ENCODE results near the gene ANKAR.
"Not testable (repeated sequence)": the region's sequence is repeated elsewhere in the genome, so short reads cannot be mapped to it uniquely, and the experiment has no call there.

Gene ANKAR

DNA sequence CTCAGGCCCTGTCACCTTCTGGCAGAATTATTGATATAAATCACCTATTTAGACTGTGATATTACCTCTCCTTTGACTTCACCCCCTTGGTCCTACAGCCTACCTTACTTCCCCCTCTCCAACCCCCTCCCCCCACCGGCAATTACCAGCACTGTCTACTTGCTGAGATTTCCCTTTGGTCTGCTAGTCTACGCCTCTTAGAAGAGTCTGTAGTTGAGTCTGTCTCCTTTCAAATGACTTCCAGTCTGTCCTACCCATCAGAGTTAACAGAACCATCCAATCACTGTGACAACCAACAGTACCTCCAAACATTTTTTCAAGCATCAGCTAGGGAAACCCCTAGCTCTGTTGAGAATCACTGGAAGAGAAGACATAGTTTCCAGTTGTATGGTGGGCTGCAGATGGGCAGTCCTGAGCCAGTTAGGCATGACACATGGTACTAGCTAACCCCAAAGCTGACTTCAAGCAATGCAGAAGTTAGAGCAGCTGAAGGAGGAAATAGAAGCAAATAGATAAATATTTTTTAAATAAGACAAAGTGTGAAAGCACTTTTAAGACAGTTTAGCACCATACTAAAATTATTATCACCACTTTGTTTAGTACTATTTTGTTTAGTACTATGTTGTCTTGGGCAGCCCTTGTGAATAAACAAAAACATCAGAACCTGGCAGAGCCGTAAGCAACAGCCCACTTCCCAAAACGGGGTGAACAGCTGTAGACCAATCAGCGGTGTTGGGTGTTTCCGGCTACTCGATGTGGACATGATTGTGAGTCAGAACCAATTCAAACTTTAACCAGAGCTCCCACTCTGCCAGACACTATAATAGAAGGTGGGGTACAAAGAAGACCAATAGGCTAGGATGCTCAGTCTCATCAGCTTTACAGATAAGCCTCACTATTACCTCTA, 15.9 kb upstream of the ANKAR start:
- no peak for DNase-seq

DNA sequence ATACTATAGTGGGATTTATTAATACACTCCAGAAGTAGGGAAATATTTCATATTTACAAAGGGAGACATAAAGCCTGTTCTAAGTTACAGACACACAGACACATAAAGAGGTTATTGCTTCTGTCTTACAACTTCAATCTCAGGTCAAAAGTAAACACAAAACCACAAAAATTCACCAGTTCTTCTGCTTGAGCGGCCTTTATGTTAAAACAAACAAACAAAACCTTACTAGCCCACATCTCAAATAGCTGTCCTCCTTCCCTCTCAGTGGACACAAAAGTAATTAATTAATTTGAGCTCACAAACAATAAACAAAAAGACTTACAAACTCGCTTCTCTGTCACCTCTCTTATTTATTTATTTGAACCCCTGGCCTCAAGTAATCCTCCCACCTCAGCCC, 14.7 kb upstream of the ANKAR start:
- no peak for DNase-seq

DNA sequence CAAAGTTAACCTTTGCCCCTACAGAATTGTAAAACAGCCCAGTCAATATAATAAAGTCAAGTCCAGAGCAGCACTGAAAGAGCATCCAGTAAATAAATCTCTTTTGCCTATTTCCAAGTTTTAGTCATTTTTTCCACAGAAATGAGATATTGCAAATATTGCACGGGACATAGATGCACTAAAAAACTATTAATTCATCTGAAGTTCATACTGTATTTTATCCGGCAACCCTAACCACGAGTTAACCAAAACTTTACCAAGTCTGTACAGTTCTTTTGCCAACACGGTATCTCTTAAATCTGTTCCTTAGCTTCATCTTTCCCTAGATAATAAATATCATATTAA, 13.7 kb upstream of the ANKAR start:
- no peak for DNase-seq

DNA sequence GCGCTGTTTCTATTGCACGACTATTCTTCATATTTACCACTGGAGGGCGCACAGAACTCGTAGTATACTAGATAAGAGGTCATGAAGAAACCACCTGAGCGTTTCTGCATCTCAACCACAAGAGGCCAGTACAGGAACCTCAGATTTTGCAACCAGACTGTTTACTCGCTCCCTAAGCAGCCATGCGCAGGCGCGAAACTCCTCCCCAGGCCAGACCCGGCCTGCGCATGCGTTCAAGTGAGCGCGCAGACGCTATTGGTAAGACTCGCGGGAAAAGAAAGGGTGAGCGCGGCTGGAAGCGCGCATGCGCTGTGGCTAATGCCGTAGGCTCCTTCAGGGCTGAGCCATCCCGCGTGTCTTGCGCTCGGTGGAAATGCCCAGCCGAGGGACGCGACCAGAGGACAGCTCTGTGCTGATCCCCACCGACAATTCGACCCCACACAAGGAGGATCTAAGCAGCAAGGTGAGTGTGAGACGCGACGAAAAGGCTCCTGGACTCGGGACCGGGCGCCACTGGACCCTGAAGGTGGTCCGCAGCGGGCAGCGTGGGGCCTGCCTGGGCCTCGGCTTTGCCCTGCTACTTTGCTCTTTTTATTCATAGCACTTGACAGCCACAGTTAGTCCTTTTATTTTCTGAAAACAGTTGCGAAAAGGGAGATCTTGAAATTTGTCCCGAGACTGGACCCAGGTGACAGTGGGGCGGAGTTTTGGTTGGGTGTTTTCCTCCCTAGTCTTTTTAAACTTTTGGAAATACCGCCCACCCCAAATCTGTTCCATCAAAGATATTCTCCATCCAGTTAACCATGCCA, 13.1 kb upstream of the ANKAR start, which contains the start of gene ASNSD1:
ASNSD1 (plus strand) TSS at position 312 of the 809 bp plus-strand sequence. CDS start 4,674 bp downstream, outside the sequence.
- DNase-seq = peak; percentile 100

DNA sequence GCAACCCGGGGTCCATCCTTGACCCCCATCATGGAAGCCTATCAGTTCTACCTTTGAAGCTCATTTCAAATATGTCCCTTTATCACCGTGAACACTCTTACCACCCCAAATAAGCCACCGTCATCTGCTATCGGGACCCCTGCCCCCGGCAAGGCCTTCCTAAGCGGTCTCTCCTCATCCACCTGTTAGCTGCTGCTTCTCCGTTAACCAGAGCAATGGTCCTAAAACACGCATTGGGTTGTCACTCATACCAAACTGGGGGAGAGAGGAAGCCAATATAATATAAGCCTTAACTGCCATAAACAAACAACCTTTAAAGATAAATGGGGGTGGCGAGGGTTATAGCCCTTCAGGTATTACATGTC, 12.5 kb upstream of the ANKAR start:
- DNase-seq = no peak

DNA sequence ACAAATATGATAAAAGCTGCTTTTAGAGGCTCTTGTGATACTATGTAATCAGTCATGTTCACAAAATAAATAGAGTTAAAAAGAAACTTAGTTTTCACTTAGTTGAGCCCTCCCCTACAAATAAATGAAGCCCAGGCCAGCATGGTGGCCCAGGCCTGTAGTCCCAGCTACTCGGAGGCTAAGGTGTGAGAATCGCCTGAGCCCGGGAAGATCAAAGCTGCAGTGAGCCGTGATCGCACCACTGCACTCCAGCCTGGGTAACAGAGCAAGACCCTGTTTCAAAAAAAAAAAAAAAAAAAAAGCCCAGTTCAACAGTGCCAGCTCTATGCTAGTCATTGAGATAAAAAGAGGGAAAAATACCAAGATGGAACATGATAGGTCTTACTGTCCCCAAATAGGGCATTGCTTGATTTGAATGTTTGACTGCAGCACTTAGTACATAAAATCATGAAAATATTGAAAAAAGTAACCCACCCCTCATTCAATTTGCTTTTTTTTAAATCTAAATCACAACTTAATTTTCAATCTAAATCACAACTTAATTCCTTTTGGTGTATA, 11.7 kb upstream of the ANKAR start:
- DNase-seq = no peak

DNA sequence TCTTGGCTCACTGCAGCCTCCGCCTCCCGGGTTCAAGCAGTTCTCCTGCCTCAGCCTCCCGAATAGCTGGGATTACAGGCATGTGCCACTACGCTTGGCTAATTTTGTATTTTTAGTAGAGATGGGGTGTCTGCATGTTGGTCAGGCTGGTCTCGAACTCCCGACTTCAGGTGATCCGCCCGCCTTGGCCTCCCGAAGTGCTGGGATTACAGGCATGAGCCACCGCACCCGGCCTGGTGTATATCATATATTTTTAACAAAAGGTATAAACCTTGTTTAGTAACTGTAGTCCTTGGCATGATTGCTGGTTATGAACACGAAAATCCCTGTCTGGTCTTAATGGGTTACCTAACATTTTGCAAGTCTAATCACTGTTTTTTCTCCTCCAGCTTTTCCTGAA, 11.2 kb upstream of the ANKAR start:
- DNase-seq = not testable (repeated sequence)

DNA sequence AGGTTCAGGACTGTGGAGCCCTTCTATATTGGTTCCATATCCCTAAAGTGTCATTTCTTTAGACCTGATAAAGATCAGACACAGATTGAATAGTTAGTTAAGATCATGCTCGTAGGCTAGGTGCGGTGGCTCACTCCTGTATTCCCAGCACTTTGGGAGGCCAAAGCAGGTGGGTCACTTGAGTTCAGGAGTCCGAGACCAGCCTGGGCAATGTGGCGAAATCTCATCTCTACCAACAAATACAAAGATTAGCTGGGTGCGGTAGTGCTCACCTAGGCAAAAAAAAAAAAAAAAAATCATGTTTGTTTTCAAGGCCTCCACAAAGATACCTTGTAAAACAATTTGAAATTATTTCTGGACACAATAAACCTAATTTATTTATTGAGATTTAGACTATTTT, 4.6 kb upstream of the ANKAR start:
- DNase-seq = no peak

DNA sequence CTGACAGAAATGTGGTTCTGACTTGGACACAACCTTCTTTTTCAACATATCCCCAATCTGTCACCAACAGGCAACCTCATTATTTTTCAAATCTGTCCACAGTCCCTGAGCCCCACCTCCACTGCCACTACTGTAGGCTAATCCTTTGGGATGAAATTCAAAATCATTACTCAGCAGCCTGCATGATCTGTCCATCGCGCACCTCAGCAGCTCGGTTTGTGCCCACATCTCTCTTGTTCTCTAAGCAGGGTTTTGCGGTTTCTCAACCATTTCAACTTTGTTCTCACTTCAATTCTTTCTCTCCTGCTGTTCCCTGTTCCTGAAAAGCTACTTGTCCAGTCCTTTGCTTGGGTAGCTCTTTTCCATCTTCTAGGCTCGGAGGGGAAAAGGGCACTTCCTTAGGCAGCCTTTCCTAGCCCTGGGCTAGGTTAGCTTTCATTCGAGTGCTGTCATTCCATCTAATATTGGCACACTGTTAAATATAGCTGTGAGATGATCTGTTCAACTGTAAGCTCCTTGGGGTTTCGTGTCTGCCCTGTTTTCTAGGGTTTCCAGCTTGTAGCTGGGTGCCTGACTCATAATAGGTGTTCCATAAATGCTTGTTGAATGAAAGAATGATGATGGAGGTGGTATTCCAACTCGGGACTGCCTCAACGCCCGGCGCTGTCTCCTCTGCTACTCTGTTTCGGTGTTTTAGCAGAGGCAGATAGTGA, 653 bp upstream of the ANKAR start:
- DNase-seq = no peak

DNA sequence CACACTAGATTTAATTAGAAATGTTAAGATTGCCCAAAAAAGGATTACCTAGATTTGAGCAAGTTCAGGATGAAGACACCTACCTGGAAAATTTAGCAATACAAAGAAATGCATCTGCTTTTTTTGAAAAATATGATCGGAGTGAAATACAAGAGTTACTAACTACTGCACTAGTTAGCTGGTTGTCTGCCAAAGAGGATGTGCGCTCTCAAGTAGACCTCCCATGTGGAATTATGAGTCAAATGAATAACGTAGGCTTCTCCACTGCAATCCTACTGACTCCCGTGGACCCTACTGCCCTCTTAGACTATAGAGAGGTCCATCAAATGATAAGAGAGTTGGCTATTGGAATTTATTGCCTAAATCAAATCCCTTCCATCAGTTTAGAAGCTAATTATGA, 2.0 kb downstream of the ANKAR start:
- DNase-seq = peak; percentile 51

DNA sequence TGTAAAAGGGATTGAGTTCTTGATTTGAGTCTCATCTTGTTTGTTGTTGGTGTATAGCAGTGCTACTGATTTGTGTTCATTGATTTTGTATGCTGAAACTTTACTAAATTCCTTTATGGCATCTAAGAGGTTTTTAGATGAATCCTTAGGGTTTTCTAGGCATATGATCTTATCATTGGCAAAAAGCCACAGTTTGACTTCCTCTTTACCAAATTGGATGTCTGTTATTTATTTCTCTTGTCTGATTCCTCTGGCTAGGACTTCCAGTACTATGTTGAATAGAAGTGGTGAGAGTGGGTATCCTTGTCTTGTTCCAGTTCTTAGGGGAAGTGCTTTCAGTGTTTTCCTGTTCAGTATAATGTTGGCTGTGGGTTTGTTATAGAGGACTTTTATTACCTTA, 4.8 kb downstream of the ANKAR start:
- DNase-seq = no peak

DNA sequence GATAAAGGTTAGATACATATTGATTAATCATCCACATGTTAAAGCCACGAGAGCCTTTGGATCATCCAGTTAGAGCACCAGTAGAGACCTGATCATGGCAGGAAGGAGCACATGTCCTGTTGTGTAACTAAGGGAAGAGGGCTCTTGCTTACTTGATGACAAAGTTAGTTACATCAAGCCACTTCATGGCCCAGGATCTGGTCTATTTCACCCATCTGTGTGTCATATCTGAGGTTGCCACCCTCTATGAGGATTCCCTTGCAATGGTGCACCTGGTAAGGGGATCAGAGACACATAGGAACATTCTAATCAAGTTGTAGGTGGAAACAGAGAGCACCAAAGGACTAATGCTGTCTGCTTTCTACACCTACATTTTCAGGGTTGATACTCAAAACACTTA, 6.7 kb downstream of the ANKAR start:
- DNase-seq = no peak

DNA sequence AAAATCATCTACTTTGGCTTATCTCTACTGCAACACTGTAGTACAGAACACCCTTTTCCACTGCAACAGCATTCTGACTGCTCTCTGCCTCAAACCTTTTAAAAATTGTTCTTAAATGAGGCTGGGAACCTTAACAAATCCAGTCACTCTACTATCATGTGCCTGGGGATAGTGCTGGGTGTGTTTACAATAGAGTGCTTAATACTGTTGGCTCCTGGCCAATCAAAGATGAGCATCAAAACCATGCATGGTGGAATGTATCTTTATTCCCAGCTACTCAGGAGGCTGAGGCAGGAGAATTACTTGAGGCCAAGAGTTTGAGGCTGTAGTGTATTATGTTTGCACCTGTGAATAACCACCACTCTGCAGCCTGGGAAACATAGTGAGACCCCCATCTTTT, 7.4 kb downstream of the ANKAR start:
- DNase-seq = no peak

DNA sequence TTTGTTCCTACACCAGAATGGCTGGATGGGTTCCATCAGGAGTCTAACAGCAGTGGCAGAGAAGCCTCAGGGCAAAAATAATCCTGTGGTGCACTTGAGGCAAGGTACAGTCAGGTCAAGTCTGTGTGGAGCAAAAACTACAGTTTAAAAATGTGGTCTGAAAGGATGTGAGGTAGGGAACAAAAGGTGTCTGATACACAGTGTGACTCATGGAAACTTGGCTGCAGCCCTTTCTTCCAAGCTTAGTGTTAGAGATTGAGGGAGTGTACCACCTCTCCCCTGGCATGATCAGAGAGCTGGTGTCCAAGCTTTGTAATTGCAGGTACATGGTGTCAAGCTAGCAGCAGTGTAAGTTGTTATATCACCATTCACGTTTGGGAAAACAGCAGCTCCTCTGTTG, 8.9 kb downstream of the ANKAR start:
- no peak for DNase-seq

DNA sequence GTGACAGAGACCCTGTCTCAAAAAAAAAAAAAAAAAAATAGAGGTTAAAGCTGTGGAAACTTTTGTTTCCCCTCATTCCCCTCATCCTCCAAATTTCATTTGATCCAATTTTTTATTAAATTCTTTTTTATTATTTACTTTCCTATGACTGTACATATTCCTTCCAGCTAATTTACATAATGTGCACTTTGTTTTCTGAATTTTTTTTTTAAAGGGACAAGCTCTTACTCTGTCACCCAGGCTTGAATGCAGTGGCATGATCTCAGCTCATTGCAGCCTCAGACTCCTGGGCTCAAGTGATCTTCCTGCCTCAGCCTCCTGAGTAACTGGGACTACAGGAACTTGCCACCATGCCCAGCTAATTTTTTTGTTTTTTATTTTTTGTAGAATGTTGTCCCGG, 10.3 kb downstream of the ANKAR start:
- no peak for DNase-seq

DNA sequence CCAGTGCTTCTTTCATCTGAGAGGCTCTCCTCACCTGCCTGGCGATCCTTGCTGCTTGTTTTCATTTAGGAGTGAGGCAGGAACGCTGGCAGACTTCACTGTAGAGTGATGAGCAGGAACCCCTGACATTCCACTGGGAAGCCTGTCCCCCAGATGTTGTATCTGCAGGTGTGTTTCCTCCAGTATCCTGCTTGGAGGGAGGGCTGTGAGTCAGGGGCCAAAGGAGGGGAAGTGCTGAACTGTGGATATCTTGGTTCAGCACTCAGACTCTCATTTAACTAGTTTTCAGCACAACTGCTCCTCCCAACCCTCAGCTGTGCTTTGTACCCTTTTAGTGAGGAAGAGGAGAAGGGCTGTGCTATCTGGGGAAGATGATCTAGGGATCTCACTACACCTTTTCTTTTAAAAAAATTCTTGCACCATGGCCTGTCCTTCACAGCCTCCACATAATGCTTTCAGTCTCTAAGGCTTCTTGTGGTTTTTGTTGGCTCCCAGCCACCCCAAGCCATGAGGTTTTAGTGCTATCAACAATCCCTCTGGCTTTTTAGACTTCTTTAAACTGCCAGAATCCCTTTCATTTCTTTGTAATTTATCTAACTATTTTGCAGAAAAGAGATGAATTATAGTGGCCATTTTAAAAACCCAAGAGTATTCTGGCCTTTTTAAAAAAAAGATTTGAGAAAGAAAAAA, 11.2 kb downstream of the ANKAR start:
- peak; percentile 73 for DNase-seq

DNA sequence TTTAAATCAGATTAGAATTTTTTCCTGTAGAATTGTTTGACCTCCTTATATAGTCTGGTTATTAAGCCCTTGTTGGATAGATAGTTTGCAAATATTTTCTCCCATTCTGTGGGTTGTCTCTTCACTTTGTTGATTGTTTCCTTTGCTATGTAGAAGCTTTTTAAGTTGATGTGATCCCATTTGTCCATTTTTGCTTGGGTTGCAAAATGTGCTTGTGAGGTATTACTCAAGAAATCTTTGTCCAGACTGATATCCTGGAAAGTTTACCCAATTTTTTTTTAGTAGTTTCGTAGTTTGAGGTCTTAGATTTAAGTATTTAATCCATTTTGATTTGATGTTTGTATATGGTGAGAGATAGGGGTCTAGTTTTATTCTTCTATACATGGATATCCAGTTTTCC, 13.3 kb downstream of the ANKAR start:
- not testable (repeated sequence) for DNase-seq

DNA sequence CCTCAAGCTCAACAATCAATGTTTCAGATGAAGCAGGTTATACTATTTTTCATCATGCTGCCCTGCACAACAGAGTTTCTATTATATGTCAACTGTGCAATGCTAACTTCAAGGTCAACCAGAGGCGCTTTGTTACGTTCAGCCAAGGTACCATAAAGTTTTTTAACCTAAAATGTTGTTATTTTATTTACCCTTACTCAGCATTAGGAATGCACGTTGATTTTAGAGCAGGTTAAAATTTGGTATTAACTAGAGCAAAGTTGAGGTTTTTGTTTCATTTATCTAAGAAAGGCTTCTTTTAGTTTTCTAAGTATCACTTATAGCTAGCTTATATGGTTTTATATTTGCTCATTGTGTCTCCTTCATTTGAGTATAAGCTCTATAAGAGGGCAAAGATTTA, 21.8 kb downstream of the ANKAR start:
- no peak for DNase-seq

DNA sequence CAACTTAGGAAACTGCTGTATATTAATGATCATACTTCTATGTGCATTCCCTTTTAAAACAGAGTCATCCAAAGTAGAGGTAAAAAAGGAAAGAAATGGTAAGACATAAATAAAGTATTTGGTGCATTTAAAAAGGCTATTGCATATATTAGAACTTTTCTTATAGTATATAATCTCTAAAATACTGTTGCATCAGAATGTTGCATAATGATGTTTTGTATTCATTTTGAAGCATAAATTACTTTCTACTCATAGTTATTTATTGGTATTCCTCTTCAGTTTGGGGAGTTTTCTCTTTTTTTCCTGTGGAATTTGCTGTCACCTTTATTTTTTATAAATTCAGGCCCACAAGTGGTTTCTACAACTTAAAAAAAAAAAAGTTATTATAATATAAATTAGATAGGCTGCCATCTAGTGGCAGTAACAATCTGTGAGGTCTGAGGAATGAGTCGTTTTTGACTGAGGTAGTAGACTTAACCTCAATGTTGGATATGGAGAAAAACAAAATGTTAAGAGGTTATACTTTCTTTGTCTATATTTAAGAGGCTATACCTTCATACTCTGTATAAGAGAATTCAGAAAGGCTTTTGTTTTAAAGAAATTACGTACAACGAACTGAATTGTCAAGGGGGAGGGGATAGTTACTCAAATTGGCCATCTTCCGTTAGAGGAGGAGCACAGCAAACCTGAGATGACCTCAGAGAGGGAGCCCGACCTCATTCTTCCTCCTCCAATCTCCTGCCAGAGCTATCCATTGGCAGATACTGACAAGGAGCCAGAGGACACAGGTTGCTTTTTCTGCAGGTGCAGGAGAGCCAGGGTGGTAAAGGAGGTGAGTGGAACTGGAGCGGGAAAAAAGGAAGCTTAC, 23.8 kb downstream of the ANKAR start:
- DNase-seq = peak; percentile 54

DNA sequence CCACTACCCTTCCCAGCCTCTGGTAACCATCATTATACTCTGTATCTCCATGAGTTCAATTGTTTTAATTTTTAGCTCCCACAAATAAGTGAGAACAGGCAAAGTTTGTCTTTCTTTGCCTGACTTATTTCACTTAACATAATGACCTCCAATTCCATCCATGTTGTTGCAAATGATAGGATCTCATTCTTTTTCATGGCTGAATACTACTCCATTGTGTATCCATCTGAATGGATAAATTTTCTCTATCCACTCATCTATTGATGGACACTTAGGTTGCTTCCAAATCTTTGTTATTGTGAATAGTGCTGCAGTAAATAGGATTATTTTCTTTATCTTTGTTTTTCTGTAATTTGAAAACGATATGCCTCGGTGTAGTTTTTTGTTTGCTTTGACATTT, 26.2 kb downstream of the ANKAR start:
- no peak for DNase-seq

DNA sequence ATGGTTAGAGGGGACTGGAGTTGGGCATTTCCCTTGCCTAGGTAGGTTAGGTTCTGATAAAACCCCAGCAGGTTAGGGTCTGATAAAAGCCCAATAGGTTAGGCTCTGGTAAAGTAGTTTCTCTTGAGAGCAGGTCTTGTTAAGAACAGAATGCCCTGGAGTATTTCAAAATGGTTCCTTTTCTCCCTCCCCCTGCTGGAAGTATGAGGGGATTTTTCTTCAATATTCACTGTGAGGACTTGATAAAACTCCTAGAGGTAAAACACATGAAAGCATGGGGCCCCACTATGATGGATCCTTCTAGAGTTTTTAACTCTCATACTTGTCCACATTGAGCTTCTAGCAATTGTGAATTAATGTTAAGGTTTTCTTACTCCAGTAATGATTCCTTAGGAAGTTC, 27.6 kb downstream of the ANKAR start:
- no peak for DNase-seq
